ENCODE data around the gene IGF2R. TPM values are rescaled to one million over a fixed set of nuclear protein-coding genes. Genes with fewer than 3 reads are reported as not detected.

IGF2R gene
- total RNA-seq, 1 experiment from 2014 or later, result 31.5 TPM

DNA sequence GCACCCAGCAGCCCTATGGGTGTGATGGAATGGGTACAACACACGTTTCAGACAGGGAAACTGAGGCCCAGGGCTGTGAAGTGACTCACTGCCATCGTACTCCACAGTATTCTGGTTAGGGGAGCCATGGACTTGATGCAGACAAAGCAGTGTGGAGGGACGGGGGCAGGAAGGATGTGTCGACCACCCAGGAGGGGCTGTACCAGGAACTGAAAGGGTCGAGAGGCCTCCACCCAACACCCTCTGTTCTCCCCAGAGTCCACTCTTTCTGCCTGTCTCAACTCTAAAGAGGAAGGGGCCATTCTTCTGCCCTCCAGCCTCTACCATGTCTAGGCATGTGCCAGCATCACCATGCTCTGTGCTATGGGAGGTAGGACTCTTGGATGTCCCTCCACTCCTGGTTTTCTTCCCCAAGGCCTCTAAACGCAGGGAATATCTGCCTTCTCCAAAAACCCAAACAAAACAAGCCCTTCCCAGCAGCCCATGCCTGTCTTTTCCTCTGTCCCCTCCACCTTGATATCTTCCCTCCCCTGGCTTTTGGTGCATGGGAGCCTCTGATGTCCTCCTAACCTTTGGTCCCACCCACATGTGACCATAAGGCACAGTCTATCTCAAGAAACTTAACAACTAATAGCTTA is 160.1 kb downstream of the IGF2R start:
- H3K27ac ChIP-seq (ENCODE audit: low read length), result no peak overlapping the region
- intact Hi-C loops (cut with micrococcal nuclease), result no loop called here
- TF ChIP-seq EZH2phosphoT487 (IDR thresholded peaks at IDR 0.05; ENCODE audit: borderline replicate concordance, low read length), result no peak
- POLR2A ChIA-PET (ENCODE audit: unreplicated experiment), result no interaction called here
- no peaks in the 10 kb centered on the region for H3K27me3 ChIP-seq (ENCODE audit: low read length)
- H3K79me2 ChIP-seq (ENCODE audit: low read length), result no peaks in the 10 kb centered on the region
- no peaks in the 10 kb centered on the region for H3K9me3 ChIP-seq (ENCODE audit: low read length)
- no peaks in the 10 kb centered on the region for H3K9me2 ChIP-seq (replicated peaks; ENCODE audit: low read length)
- H3K4me2 ChIP-seq (ENCODE audit: low read length), result no peak overlapping the region
- ATAC-seq (no peak), DNase-seq (no peak)
- H3K4me3 ChIP-seq (ENCODE audit: low read length), result no peak overlapping the region
- H3K4me1 ChIP-seq (ENCODE audit: insufficient read depth, low read length), result no peaks in the 10 kb centered on the region; the same call in 1 of the 2 replicates
- H2AFZ ChIP-seq (ENCODE audit: low read length), result no peak overlapping the region
- CTCF ChIA-PET, result no interaction called here
- H3K36me3 ChIP-seq (ENCODE audit: low read depth, low read length), result no peaks in the 10 kb centered on the region
- H3F3A ChIP-seq (ENCODE audit: low read length, unreplicated experiment), result no peaks in the 10 kb centered on the region
- H4K20me1 ChIP-seq (ENCODE audit: low read length), result no peaks in the 10 kb centered on the region
- H3K9ac ChIP-seq (ENCODE audit: low read length), result no peak overlapping the region
- BruUV-seq (replicated peaks), result no TSS peak

DNA sequence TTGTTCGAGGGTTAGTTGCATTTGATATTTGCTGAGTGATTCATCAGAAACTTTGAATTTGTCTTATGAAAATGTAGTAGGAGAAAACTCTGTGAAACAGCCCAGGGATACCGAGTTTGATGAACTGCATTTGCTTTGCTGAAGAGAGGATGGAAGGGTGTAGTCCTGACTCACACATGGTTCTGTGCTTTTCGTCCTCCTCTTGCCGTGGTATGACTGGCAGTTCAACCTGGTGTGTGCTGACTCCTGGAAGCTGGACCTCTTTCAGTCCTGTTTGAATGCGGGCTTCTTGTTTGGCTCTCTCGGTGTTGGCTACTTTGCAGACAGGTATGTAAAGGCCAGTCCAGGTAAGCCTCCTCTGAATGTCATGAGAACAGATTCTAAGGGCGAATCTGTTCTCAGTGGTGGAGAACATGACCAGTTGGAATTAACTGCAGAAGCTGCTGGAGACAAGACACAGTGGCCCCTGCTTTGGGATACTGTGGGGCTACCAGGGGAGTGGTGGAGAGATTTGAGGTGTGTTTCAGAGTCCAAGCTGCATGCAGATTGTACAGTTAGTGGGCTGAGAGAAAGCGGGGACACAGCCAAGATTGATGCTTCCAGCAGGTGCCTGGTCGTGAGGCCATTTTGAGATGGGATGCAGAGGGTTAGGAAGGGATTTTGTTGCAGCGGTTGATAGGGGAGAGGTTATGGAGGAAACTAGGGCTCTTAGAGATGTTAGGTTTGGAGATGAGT is 161.2 kb downstream of the IGF2R start:
- H3K9me3 ChIP-seq (ENCODE audit: low read length), result no peaks in the 10 kb centered on the region
- H3K4me2 ChIP-seq (ENCODE audit: low read length), result no peak overlapping the region
- ATAC-seq (no peak), DNase-seq (no peak)
- H3K4me1 ChIP-seq (ENCODE audit: insufficient read depth, low read length), result no peaks in the 10 kb centered on the region; the same call in 1 of the 2 replicates
- CTCF ChIA-PET, result no interaction called here
- H3K4me3 ChIP-seq (ENCODE audit: low read length), result no peak overlapping the region
- TF ChIP-seq, protein P1, sequence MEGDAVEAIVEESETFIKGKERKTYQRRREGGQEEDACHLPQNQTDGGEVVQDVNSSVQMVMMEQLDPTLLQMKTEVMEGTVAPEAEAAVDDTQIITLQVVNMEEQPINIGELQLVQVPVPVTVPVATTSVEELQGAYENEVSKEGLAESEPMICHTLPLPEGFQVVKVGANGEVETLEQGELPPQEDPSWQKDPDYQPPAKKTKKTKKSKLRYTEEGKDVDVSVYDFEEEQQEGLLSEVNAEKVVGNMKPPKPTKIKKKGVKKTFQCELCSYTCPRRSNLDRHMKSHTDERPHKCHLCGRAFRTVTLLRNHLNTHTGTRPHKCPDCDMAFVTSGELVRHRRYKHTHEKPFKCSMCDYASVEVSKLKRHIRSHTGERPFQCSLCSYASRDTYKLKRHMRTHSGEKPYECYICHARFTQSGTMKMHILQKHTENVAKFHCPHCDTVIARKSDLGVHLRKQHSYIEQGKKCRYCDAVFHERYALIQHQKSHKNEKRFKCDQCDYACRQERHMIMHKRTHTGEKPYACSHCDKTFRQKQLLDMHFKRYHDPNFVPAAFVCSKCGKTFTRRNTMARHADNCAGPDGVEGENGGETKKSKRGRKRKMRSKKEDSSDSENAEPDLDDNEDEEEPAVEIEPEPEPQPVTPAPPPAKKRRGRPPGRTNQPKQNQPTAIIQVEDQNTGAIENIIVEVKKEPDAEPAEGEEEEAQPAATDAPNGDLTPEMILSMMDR (conservative IDR thresholded peaks at IDR 0.05; ENCODE audit: low read depth, low read length), result no peak
- TF ChIP-seq EZH2 (IDR thresholded peaks at IDR 0.05; ENCODE audit: low read length, unreplicated experiment), result no peak
- no peak for TF ChIP-seq EZH2phosphoT487 (IDR thresholded peaks at IDR 0.05; ENCODE audit: borderline replicate concordance, low read length)
- POLR2A ChIA-PET (ENCODE audit: unreplicated experiment), result no interaction called here
- H3K27ac ChIP-seq (ENCODE audit: low read length), result no peak overlapping the region
- H4K20me1 ChIP-seq (ENCODE audit: low read length), result no peaks in the 10 kb centered on the region
- no peaks in the 10 kb centered on the region for H3K9me2 ChIP-seq (replicated peaks; ENCODE audit: low read length)
- H3K9ac ChIP-seq (ENCODE audit: low read length), result no peak overlapping the region
- H2AFZ ChIP-seq (ENCODE audit: low read length), result no peak overlapping the region
- BruUV-seq (replicated peaks), result no TSS peak
- no peaks in the 10 kb centered on the region for H3K27me3 ChIP-seq (ENCODE audit: low read length)
- H3K79me2 ChIP-seq (ENCODE audit: low read length), result no peaks in the 10 kb centered on the region
- H3K36me3 ChIP-seq (ENCODE audit: low read depth, low read length), result no peaks in the 10 kb centered on the region
- H3F3A ChIP-seq (ENCODE audit: low read length, unreplicated experiment), result no peaks in the 10 kb centered on the region
- intact Hi-C loops (cut with micrococcal nuclease), result no loop called here

GRCh38 chr6:160130729-160131484 is 162.0 kb downstream of the IGF2R start:
- no peaks in the 10 kb centered on the region for H3F3A ChIP-seq (ENCODE audit: low read length, unreplicated experiment)
- no TSS peak for BruUV-seq (replicated peaks)
- CTCF ChIA-PET, result no interaction called here
- intact Hi-C loops (cut with micrococcal nuclease), result no loop called here
- DNase-seq (no peak), ATAC-seq (no peak)
- H4K20me1 ChIP-seq (ENCODE audit: low read length), result no peaks in the 10 kb centered on the region
- H3K4me3 ChIP-seq (ENCODE audit: low read length), result no peak overlapping the region
- H3K4me1 ChIP-seq (ENCODE audit: insufficient read depth, low read length), result no peaks in the 10 kb centered on the region; the same call in 1 of the 2 replicates
- H3K9ac ChIP-seq (ENCODE audit: low read length), result no peak overlapping the region
- H3K9me2 ChIP-seq (replicated peaks; ENCODE audit: low read length), result no peaks in the 10 kb centered on the region
- no peak overlapping the region for H2AFZ ChIP-seq (ENCODE audit: low read length)
- H3K36me3 ChIP-seq (ENCODE audit: low read depth, low read length), result no peaks in the 10 kb centered on the region
- no peaks in the 10 kb centered on the region for H3K9me3 ChIP-seq (ENCODE audit: low read length)
- TF ChIP-seq EZH2phosphoT487 (IDR thresholded peaks at IDR 0.05; ENCODE audit: borderline replicate concordance, low read length) (no peak), EZH2 (IDR thresholded peaks at IDR 0.05; ENCODE audit: low read length, unreplicated experiment) (no peak)
- TF ChIP-seq, protein P1 (conservative IDR thresholded peaks at IDR 0.05; ENCODE audit: low read depth, low read length), result no peak
- POLR2A ChIA-PET (ENCODE audit: unreplicated experiment), result no interaction called here
- H3K79me2 ChIP-seq (ENCODE audit: low read length), result no peaks in the 10 kb centered on the region
- H3K27ac ChIP-seq (ENCODE audit: low read length), result no peak overlapping the region
- H3K27me3 ChIP-seq (ENCODE audit: low read length), result no peaks in the 10 kb centered on the region
- no peak overlapping the region for H3K4me2 ChIP-seq (ENCODE audit: low read length)
